ENCODE measurements around the gene IL26.

IL26 gene, protein sequence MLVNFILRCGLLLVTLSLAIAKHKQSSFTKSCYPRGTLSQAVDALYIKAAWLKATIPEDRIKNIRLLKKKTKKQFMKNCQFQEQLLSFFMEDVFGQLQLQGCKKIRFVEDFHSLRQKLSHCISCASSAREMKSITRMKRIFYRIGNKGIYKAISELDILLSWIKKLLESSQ

DNA sequence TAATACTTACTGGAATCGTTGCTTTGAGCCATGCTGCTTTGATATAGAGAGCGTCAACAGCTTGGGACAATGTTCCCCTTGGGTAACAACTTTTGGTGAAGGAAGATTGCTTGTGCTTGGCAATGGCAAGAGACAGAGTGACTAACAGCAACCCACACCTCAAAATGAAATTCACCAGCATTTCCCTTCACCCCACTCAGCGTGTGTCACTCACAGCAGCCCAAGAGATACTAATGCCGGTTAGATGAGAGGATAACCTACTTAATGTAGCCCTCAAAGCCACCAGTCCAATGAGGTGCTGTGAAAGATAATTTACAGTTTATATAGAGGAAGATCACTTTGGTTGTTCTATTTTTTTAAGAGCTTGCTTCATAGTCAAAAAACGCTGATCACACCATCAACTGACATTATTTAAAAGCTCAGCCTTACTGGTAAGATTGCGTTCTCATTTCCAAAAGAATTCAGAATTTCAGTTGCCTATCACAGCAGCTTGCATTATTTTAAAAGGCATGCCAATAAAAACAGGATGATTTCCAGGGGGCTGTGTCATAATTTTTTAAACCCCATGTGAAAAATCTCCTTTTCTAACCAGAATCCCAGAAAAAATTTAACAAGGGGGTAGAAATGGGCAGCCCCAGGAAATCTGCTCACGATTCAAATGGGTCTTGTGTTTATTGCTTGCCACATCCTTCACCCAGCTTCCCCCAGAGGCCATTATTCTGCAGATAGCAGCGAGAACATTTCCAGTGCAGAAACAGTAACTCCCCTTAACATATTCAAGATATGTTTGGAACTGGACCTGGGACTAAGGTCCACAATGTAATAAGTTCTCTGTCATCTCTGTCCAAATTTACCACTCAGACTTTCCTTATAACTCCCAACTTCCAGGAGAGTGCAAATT is at the start of gene IL26:
IL26 (minus strand) TSS at position 235 of the 901 bp plus-strand sequence; CDS start at position 181, 54 bp downstream.
- in situ Hi-C loops (cut with MboI; ENCODE audit: low sequenced_read_pairs), result no loop called here

DNA sequence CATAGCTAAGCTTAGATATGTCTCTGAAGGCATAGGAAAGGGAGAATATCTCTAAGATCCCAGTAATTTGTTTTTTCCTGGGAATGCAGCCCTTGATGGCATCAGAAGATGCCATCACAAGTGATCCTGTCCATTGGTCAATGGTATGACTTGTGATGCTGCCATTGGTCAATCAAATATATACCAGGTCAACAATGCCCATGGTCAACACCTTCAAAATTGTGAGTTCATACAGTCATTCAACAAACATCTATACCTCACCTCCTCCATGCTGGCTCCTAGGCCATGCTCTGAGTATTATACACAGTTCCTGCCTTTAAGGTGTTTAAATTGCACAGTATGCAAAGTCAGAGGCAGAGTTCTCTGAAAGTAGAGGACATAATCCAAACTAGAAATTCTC is 47.1 kb upstream of the IL26 start:
- in situ Hi-C loops (cut with MboI; ENCODE audit: low sequenced_read_pairs), result no loop called here

DNA sequence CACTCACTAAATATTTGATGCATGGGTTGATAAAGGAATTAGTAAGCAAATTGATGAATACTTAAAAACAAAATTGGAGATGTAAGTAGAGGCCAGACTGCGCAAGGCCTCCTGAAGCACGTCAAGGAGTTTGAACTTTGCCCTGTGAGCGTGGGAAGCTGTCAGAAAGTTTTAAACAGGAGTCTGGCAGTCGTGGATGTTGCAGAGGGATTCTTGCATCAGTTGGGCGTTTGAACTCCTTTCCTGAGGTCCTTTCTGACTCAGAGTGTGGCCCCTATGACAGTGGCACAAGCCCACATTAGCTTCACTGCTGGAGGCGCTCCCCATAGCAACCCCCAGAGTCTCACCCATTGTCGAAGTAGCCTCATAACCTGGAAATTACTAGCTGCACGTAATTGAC is 45.7 kb upstream of the IL26 start:
- in situ Hi-C loops (cut with MboI; ENCODE audit: low sequenced_read_pairs), result no loop called here

DNA sequence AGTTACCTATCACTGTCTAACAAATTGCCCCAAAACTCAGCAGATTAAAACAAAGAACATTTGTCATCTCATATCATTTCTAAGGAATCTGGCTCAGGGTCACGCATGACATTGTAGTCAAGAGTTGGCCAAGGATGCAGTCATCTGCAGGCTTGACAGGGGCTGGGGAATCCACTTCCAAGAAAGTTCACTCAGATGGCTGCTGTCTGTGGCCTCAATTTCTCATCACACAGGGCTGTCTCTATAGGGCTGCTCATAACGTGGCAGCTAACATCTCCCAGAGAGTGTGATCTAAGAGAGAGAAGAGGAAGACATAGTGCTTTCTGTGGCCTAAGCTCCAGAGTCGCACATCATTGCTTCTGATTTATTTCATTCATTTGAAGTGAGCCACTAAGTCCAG is 44.7 kb upstream of the IL26 start:
- in situ Hi-C loops (cut with MboI; ENCODE audit: low sequenced_read_pairs), result no loop called here

DNA sequence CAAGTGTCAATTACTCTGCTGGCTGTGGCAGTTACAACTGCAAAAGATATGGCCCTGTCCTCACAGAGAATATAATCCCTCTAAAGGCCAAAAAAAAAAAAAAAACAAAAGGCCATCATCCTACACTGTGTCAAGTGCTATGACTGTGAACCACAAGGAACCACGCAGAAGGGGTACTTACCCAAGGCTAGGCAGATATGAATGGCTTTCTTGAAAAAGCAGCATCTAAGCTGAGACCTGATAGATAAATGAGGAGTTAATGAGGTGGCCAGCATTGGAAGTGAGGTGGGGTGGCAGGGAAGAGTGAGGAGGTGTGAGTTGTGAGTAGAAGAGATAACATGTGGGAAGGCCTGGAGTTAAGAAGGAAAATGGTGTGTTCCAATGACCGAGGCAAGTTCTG is 44.2 kb upstream of the IL26 start:
- in situ Hi-C loops (cut with MboI; ENCODE audit: low sequenced_read_pairs), result no loop called here

DNA sequence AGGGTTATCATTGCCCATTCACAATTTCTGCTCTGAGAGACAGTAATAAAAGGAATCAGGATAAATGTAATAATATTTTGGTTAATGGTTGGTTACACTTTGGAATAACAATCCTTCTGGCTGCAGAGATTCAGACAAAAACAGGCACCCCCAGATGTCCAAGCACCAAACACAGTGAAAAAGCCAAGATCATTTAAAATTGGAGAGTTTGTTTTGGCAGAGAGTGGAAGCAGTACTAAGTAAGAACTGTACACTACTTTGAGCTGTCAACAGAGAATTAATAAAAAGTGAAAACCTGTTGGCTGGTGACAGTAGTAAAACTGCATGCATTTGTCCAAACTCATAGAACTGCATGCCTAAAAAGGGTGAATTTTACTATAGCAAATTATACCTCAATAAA is 43.4 kb upstream of the IL26 start:
- in situ Hi-C loops (cut with MboI; ENCODE audit: low sequenced_read_pairs), result no loop called here

DNA sequence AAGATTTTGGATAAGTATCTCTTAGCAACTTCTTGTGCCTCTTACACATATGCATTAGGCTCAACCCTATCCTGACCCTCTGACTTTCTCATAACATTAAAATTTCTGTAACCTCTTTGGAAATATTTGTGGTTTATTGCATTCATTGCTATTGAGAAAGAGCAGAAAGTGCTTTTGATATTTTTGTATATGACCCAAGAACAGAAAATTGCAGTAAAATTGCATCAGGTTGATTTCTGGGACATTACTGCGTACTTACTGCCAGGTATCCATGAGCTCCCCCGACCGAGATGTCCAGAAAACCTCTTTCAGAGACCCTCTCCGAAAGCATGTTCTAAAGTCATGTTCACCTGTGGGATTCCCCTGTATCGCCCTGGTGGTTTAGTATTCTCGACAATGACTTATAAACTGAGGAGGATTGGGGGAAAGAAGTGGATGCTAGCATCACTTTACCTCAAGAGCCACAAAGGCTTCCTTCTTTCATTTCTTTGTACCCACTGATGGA is 42.3 kb upstream of the IL26 start:
- in situ Hi-C loops (cut with MboI; ENCODE audit: low sequenced_read_pairs), result no loop called here

DNA sequence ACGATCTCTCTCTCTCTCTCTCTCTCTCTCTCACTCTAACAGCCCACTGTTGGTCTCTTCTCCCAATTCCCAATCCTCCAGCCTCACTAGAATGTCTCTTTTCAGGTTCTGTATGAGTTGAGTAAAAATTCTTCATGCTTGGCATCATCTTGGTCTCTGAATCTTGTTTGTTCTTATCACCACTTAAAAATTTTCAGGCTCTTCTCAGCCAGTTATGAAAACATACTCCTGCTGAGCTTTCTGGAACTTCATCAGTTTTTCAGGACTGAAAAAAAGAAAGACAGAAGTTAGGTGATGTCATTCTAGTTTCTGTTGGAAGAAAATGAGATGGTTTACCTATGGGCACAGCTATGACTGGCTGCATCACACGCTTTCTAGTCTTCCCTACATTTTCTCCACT is 39.2 kb upstream of the IL26 start:
- in situ Hi-C loops (cut with MboI; ENCODE audit: low sequenced_read_pairs), result no loop called here

DNA sequence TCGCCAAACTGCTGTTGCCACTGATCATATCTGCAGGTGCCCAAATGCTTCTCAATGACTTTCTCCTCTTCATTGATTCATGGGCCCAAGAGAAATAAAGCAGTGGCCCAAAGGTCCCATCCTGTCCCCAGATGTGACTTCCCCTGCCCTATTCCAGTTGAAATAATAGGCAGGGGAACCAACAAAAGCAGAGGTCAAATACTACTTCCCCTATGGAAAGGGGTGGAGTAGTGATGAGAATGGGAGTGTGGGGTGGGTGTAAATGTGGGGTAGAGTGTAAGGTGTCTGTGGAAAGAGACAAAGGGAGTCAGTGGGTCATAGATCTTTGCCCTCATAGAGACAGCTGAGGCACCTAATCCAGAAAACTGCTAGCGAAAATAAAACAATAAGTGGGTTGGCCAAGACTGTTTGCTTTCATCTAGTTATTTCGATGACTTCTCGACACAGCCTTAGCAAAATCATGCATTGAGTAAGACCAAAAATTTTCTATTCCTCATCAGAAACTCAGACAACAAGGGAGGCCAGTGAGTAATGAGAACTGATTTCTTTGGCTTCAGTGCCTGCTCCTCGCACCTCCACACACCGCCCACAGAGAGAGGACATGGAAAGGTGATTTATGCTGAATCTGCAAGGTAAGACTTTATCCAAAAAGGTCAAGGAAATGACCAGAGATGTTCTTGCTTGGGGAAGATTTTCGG is 38.7 kb upstream of the IL26 start:
- in situ Hi-C loops (cut with MboI; ENCODE audit: low sequenced_read_pairs), result no loop called here

DNA sequence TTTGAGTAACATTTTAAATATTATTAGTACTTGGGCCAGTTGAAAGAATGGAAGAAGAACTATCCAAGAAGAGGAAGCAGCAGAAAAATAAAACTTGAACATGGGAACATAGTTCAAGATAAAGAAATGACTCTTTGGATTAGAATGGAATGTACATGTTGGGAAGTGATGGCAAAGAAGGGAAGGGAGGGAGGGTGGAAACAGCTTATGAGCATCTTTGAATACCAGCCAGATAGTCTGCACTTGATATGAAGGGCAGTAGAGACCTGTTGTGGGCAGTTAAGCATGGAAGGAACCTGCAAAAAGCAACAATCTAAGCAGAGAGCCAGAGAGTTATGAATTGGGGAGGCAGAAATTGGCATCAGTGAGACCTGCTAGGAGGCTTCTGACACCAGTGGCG is 37.8 kb upstream of the IL26 start:
- in situ Hi-C loops (cut with MboI; ENCODE audit: low sequenced_read_pairs), result no loop called here

DNA sequence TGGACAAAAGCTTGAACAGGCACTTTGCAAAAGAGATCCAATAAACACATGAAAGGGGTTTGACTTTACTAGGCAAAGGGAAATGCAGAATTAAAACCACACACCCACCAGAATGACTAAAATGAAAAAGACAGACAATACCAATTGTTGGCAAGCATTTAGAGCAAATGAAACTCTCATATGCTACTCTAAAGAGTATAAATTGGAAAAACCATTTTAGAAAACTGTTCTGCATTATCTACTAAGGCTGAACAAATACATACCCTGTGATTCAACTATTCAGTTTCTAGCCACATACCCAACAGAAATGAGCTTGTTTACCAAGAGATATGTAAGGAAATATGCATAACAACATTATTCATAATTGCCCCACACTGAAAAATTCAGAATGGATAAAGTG is 36.3 kb upstream of the IL26 start:
- in situ Hi-C loops (cut with MboI; ENCODE audit: low sequenced_read_pairs), result no loop called here

DNA sequence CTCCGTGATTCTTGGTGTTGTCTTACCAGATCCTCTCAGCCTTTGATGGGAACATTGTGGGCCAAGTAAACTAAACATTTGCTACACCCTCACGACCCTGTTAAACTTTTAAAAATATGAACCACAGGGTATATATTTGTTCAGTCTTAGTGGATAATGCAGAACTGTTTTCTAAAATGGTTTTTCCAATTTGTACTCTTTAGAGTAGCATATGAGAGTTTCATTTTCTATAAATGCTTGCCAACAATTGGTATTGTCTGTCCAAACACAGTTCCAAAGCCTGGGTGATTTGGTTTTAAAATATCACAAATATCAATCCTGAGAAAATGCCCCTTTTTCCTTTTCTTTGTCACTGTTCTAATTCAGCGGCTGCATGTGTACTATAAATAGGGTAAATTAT is 34.5 kb upstream of the IL26 start:
- in situ Hi-C loops (cut with MboI; ENCODE audit: low sequenced_read_pairs), result no loop called here

DNA sequence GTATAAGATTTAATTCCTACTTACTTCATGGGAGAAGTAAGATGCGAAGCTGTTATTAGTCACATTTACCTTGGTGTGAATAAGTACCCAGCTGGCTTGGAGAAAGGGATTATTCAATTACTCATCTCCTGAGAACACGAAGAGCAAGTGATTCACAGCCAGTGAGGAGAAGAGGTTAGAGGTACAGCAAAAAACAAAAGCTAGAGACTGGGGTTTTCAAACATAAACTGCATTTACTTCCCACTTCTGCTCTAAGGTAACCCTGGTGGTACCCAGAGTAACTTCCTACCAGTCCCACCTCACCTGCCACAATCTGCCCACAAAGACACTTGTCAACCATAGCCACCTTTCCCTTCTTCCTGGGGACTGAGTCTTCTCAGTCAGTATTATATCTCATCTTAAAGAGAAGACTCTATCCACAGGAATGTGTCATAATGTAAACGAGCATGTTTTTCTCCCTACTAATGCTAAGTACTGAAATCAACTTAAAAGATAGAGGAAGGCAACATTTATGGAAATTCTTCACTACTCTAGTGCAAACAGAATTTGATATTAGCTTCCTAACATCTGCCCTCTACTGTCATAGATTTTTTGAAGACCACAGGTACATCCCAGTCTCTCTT is 33.8 kb upstream of the IL26 start:
- in situ Hi-C loops (cut with MboI; ENCODE audit: low sequenced_read_pairs), result no loop called here

DNA sequence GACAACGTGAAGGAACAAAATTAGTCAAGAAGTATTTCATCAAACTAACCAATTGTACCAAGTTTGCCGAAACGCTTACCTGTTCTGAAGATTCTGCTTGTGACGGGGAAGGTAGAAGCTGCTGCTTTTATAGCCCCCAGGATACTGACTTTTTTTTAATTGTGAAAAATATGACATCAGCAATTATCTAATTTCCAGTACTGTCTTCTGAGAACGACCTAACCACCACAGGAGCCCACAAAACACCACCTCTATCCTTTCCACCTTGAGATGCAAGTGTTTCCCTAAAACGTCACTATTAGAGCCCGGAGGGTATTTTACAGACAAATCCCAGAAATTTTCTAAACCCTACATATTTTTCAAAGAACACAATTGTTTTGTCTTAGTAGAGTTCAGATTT is 27.9 kb upstream of the IL26 start, which contains the start of gene IL22:
IL22 (minus strand) TSS at position 101 of the 400 bp plus-strand sequence. CDS start 156 bp downstream, outside the sequence.
- in situ Hi-C loops (cut with MboI; ENCODE audit: low sequenced_read_pairs), result no loop called here

DNA sequence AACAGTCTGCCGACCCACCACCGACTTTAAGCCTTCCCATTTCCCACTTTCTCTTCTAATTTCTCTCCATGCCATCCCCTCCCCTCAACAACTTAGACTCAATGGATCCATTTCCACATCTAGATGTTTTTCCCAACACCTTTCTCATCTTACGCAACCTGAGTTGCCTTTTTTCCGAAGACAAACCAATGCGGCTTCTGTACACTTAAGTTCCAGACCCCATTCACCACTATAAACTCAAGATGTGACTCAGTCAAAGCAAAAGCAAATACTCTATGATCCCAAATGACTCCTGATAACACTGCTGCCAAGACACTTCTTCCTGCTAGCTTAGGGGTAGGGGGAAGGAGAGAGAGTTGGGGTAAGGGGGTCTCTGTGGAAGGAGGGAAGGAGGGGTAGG is 26.5 kb upstream of the IL26 start:
- in situ Hi-C loops (cut with MboI; ENCODE audit: low sequenced_read_pairs), result no loop called here

DNA sequence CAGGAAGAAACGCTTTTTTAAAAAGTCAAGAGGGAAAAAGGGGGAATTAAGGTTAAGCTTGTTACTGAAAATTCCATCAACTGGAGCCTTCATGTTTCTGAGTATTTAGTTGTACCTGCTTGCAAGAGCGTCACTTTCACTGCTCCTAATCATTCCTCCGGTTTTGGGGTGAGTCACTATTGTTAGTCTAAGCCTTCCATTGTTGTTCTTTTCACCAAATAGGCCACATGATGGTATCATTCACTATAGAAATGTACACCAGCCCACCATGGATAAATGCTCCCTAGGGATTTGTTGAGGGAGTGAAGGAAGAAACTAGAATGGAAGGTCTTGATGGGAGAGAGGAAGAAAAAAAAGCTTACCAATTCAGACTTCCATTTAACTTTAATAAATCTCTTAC is 24.8 kb upstream of the IL26 start:
- in situ Hi-C loops (cut with MboI; ENCODE audit: low sequenced_read_pairs), result no loop called here

DNA sequence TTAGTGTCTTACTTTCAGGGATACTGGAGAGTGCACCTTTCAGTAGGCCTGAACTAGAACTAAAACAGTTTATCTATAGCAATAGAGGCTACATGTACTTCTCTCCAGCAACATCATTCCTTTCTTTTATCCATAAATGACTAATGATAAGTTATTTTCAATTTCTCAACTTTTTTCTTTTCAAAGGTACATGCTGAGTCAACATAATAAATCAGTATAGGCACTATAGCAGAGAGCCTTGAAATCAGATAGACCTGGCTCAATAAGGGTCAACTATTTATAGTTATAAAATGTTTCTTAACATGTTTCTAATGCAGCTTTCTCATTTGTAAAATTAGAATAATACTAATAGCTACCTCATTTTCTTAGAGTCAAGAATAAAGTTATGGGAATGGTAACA is 22.2 kb upstream of the IL26 start:
- in situ Hi-C loops (cut with MboI; ENCODE audit: low sequenced_read_pairs), result no loop called here

DNA sequence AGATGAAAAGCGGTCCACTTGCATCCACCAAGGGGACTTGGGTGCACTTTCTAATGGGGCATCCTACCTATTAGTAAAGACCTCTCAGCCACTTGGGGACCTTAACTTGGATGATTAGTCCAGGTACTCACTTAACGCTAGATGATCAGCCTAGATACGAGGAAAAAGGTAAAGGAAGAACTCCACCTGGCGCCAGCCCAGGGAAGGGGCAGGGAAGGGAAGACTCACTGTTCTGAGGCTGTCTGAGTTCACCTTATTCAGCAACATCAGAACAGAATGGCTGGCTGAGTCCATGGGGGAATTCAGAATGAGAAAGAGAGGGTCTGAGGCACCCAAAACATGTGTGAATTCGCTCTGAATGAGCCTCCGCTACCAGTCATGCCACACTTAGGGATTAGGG is 20.7 kb upstream of the IL26 start:
- in situ Hi-C loops (cut with MboI; ENCODE audit: low sequenced_read_pairs), result no loop called here

DNA sequence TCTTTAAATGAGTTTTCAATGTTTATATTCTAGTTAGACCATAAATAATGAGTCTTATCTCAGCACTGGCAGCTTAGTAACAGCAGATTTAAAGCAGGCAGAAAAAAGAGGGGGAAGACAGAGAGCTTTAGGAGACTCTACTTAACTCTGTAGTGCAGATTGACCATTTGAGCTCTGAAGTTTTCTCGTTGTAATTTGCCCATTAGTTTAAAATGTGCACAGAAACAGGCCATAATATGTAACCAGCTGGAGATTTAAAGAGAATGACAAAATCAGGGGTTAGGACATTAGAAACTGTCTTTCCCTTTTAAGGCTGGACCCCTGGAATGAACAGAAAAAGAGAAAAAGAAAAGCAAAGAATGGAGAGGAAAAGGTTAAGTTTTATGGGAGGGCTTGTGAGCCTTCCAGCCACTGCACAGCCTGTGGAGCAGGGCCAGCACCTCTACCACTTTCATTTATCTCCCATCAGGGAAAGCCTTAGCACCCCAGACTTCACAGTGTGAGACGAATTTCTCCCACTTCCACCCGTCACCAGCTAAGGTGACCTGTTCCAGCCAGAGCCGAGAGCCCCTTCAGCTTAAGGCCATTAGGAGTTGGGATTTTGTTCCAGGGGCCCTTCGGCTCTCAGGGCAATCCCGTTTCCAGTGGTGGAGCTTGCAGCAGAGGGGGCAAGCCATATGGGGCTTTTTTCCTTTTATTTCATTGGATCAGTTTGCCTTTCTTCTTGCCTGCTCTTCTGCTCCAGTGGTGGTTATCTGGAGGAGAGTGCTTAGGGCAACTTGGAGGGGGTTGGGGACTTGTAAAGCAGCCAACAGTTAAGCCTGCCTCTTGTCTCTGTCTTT is 19.8 kb upstream of the IL26 start:
- in situ Hi-C loops (cut with MboI; ENCODE audit: low sequenced_read_pairs), result no loop called here

DNA sequence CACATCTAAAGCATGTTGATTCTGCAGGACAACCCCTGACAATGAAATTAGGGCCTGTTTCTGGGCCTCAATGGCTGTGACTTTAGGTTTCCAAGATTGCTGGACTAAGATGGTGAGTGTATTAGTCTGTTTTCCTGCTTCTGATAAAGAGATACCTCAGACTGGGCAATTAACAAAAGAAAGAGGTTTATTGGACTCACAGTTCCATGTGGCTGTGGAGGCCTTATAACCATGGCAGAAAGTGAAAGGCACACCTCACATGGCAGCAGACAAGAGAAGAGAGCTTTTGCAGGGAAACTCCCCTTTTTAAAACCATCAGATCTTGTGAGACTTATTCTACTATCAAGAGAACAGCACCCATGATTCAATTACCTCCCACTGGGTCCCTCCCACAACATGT is 17.2 kb upstream of the IL26 start:
- in situ Hi-C loops (cut with MboI; ENCODE audit: low sequenced_read_pairs), result no loop called here
